CD4-positive, CD25-positive, alpha-beta regulatory T cell (primary cell): ENCODE measurements around the gene FAM20C. TPM values are rescaled to one million over a fixed set of nuclear protein-coding genes. Genes with fewer than 3 reads are reported as not detected.
"Not testable (repeated sequence)": the region's sequence is repeated elsewhere in the genome, so short reads cannot be mapped to it uniquely, and the experiment has no call there.

ENCODE experiments used
- ATAC-seq, 2 donors: fragments of 150-1000 bp; cut with Tn5 transposase; one replicate each; pipeline ENCODE4 v1.10.0; 2021; ENCODE audit warnings: low read depth in 2 of 2, moderate number of reproducible peaks in 2 of 2, moderate library complexity in 1 of 2
- DNase-seq, 3 donors: peaks; one replicate each; pipeline versions ENCODE4 v3.0.0 to v3.0.0-alpha.2; 2012 to 2022; ENCODE audit warnings: mixed read lengths in 1 of 3
- H3K27ac ChIP-seq: one replicate; pipeline ENCODE4 v1.7.0; 2013; ENCODE audit warnings: mild to moderate bottlenecking, low read length; ENCODE audit not compliant: insufficient read depth, poor library complexity, severe bottlenecking
- H3K27me3 ChIP-seq: one replicate; pipeline ENCODE4 v1.7.0; 2013; ENCODE audit warnings: low read length; ENCODE audit not compliant: control insufficient read depth, insufficient read depth
- H3K36me3 ChIP-seq: one replicate; pipeline ENCODE4 v1.7.0; 2013; ENCODE audit warnings: mild to moderate bottlenecking, low read length, moderate library complexity; ENCODE audit not compliant: control insufficient read depth, insufficient read depth
- H3K4me1 ChIP-seq: 2 replicates; pipeline ENCODE4 v1.7.0; 2013; ENCODE audit warnings: mild to moderate bottlenecking, low read length; ENCODE audit not compliant: insufficient read depth, control insufficient read depth, poor library complexity, severe bottlenecking
- H3K4me3 ChIP-seq: one replicate; pipeline ENCODE4 v1.7.0; 2013; ENCODE audit warnings: low read depth, mild to moderate bottlenecking, low read length, moderate library complexity
- H3K9me3 ChIP-seq, 2 experiments: 1 replicate in 1 of 2; 2 replicates in 1 of 2; pipeline ENCODE4 v1.7.0; 2013; ENCODE audit warnings: low read length in 2 of 2, mild to moderate bottlenecking in 1 of 2, moderate library complexity in 1 of 2; ENCODE audit not compliant: control insufficient read depth in 2 of 2
- H3K27ac Mint-ChIP-seq, 3 donors: one replicate each; pipeline ENCODE4 v1.8.0; 2020 to 2022; ENCODE audit warnings: mild to moderate bottlenecking in 3 of 3, mixed read lengths in 3 of 3, moderate library complexity in 2 of 3
- H3K27me3 Mint-ChIP-seq: one replicate; pipeline ENCODE4 v1.8.0; 2022; ENCODE audit warnings: mild to moderate bottlenecking, mixed read lengths
- H3K36me3 Mint-ChIP-seq: one replicate; pipeline ENCODE4 v1.8.0; 2020; ENCODE audit warnings: mixed read lengths
- H3K4me1 Mint-ChIP-seq, 4 donors: one replicate each; pipeline ENCODE4 v1.8.0; 2020 to 2022; ENCODE audit warnings: mixed read lengths in 4 of 4, mild to moderate bottlenecking in 1 of 4
- H3K4me3 Mint-ChIP-seq, 4 donors: one replicate each; pipeline ENCODE4 v1.8.0; 2020 to 2022; ENCODE audit warnings: mild to moderate bottlenecking in 4 of 4, mixed read lengths in 4 of 4, moderate library complexity in 3 of 4
- H3K9me3 Mint-ChIP-seq, 7 donors: one replicate each; pipeline ENCODE4 v1.8.0; 2020 to 2022; ENCODE audit warnings: mixed read lengths in 7 of 7, mild to moderate bottlenecking in 3 of 7, moderate library complexity in 2 of 7
- polyA plus RNA-seq, 4 donors: library from polyadenylated mRNA; unstranded; fragments of 300-500 nt; fragmentation: Illumina TruSeq; gene quantifications; one replicate each; pipeline ENCODE4 v1.2.3, GENCODE V29; 2021
- total RNA-seq: library from RNA; stranded (reverse); gene quantifications from one replicate; pipeline ENCODE4 v1.2.3, GENCODE V29; 2022

The FAM20C gene
- total and polyA plus RNA-seq, 5 donors from 2014 or later: not detected

- H3K27ac Mint-ChIP-seq: no peak overlapping the region
- H3K4me1 ChIP-seq: no peaks in the 10 kb centered on the region
- no peak overlapping the region for H3K27ac ChIP-seq
- H3K27me3 ChIP-seq: no peaks in the 10 kb centered on the region
- H3K9me3 Mint-ChIP-seq: no peaks in the 10 kb centered on the region
- no peak for ATAC-seq
- H3K4me1 Mint-ChIP-seq: no peaks in the 10 kb centered on the region
- H3K27me3 Mint-ChIP-seq: peaks cover 16% of the 10 kb centered on the region
- DNase-seq: no peak
- no peaks in the 10 kb centered on the region for H3K36me3 Mint-ChIP-seq
- no peak overlapping the region for H3K4me3 ChIP-seq
- H3K4me3 Mint-ChIP-seq: no peak overlapping the region
- H3K9me3 ChIP-seq: no peaks in the 10 kb centered on the region
- no peaks in the 10 kb centered on the region for H3K36me3 ChIP-seq
These were observed 7.3 kb downstream of the FAM20C start for GRCh38 chr7:199483-200249.

DNA sequence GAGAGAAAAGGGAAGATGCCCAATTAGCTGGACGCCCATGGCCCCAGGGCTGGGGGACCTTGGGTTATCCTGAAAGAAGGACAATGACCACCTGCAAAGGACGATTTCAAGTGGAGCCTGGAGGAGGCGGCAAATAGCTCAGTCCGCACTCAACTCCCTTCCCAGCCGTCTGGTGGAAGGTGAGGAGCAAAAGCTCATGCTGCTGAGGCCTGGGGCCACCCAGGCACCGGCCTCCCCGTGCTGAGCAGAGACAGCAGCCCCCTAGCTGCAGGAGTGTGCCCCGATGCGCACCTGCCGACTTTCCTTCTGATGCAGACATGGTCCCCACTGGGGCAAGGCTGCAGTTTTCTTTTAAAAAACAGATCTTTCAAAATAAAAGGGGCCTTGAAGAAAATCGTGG is 7.9 kb downstream of the FAM20C start:
- H3K36me3 Mint-ChIP-seq: no peaks in the 10 kb centered on the region
- ATAC-seq (no peak), DNase-seq (no peak)
- peaks cover 11% of the 10 kb centered on the region for H3K27me3 Mint-ChIP-seq
- no peaks in the 10 kb centered on the region for H3K4me1 Mint-ChIP-seq
- H3K4me1 ChIP-seq: no peaks in the 10 kb centered on the region
- no peak overlapping the region for H3K4me3 Mint-ChIP-seq
- H3K27me3 ChIP-seq: no peaks in the 10 kb centered on the region
- no peaks in the 10 kb centered on the region for H3K9me3 ChIP-seq
- no peak overlapping the region for H3K27ac Mint-ChIP-seq
- H3K27ac ChIP-seq: no peak overlapping the region
- H3K4me3 ChIP-seq: no peak overlapping the region
- H3K9me3 Mint-ChIP-seq: no peaks in the 10 kb centered on the region
- H3K36me3 ChIP-seq: no peaks in the 10 kb centered on the region

DNA sequence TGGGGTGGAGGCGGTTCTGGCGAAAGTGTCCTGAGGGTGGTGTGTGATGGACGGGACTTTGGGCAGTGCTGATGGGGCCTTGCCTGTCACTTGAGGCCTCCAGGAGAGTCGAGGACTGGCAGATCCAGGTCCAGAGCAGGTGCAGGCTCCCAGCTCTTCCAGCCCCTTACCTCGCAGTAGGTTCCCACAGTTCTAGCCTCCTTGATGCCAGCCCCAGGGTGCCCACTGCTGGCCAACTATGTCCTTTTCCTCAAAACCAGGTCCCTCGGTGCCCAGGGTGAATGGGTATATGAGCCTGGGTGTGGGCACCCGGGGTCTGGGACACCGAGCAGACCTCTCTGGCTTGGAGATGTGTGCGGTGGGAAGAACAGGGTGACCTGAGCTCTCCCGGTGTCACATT is 8.3 kb downstream of the FAM20C start:
- Histone ChIP-seq H3K27ac (no peak overlapping the region), H3K27me3 (no peaks in the 10 kb centered on the region), H3K4me1 (no peaks in the 10 kb centered on the region), H3K9me3 (no peaks in the 10 kb centered on the region), H3K4me3 (no peak overlapping the region), H3K36me3 (no peaks in the 10 kb centered on the region)
- Mint-ChIP-seq H3K27ac (no peak overlapping the region), H3K4me1 (no peaks in the 10 kb centered on the region), H3K27me3 (peaks cover 9% of the 10 kb centered on the region), H3K9me3 (no peaks in the 10 kb centered on the region), H3K36me3 (no peaks in the 10 kb centered on the region), H3K4me3 (no peak overlapping the region)
- DNase-seq (no peak), ATAC-seq (no peak)

DNA sequence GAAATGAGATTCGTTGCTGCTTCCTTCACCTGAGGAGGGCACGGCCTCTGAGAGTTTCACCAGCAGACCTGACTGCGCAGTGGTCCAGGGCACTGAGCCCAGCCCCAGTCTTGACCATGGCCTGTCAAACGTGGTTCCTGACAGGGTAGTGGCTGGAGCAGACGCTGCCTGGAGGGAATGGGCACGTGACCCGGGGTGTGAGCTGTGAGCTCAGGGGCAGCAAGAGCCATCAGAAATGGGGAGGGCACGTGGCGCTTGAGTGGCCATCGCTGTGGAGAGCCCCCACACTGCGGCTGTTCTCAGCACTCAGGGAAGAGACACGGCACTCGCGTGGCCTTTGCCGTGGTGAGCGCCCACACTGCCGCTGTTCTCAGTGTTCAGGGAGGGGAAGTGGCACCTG is 12.0 kb downstream of the FAM20C start:
- no peak overlapping the region for H3K27ac Mint-ChIP-seq
- H3K27me3 ChIP-seq: no peaks in the 10 kb centered on the region
- no peaks in the 10 kb centered on the region for H3K4me1 ChIP-seq
- H3K27ac ChIP-seq: no peak overlapping the region
- H3K9me3 ChIP-seq: no peaks in the 10 kb centered on the region
- ATAC-seq: no peak
- no peak for DNase-seq
- H3K36me3 ChIP-seq: no peaks in the 10 kb centered on the region
- peaks cover 5% of the 10 kb centered on the region for H3K27me3 Mint-ChIP-seq
- no peaks in the 10 kb centered on the region for H3K36me3 Mint-ChIP-seq
- no peak overlapping the region for H3K4me3 ChIP-seq
- no peaks in the 10 kb centered on the region for H3K4me1 Mint-ChIP-seq
- H3K9me3 Mint-ChIP-seq: no peaks in the 10 kb centered on the region
- H3K4me3 Mint-ChIP-seq: no peak overlapping the region

DNA sequence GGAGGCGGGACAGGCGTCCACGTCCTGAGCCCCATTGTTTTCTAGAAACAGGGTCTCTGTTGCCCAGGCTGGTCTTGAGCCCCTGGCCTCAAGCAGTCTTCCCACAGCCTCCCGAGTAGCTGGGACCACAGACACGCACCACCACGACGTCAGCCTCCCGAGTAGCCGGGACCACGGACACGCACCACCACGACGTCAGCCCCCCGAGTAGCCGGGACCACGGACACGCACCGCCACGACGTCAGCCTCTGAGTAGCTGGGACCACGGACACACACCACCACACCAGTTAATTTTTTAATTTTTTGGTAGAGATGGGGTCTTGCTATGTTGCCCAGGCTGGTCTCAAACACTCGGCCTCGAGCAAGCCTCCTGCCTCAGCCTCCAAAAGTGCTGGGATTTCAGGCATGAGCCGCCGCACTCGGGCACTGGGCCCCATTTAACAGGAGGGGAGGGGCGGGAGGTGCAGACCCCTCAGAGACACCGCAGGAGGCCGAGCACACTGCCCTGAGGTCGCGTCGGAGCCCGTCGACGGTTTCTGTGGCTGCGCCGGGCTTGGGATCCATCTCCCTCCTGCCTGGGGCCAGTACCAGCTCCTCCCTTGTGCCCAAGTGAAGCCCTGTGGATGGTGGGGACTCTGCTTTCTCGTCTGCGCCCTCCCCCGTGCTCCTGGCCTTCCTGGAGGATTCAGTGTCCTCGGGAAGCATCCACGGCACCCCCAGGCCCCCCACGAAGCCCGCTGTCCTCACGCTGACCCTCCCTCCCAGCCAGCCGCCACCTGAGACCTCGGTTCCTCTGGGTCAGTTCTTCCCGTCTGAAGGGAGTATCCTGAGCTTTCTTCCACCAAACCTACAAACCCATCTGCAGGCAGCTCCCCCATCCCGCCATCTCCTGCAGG is 13.0 kb downstream of the FAM20C start:
- Mint-ChIP-seq H3K4me3 (no peak overlapping the region), H3K27ac (no peak overlapping the region), H3K9me3 (no peaks in the 10 kb centered on the region), H3K36me3 (no peaks in the 10 kb centered on the region), H3K27me3 (peaks cover 5% of the 10 kb centered on the region), H3K4me1 (no peaks in the 10 kb centered on the region)
- Histone ChIP-seq H3K36me3 (no peaks in the 10 kb centered on the region), H3K27ac (no peak overlapping the region), H3K27me3 (no peaks in the 10 kb centered on the region), H3K4me3 (no peak overlapping the region), H3K4me1 (no peaks in the 10 kb centered on the region), H3K9me3 (no peaks in the 10 kb centered on the region)
- ATAC-seq: no peak
- DNase-seq: peak in 2 of 3 donors; percentile 13 to 15

GRCh38 chr7:206351-206750 is 14.0 kb downstream of the FAM20C start:
- not testable (repeated sequence) for H3K4me1 Mint-ChIP-seq, H3K4me3 ChIP-seq, H3K4me3 Mint-ChIP-seq, H3K27ac ChIP-seq, H3K27me3 Mint-ChIP-seq, H3K27ac Mint-ChIP-seq, H3K9me3 Mint-ChIP-seq, H3K36me3 ChIP-seq, DNase-seq, ATAC-seq, H3K27me3 ChIP-seq, H3K4me1 ChIP-seq, H3K9me3 ChIP-seq, H3K36me3 Mint-ChIP-seq

DNA sequence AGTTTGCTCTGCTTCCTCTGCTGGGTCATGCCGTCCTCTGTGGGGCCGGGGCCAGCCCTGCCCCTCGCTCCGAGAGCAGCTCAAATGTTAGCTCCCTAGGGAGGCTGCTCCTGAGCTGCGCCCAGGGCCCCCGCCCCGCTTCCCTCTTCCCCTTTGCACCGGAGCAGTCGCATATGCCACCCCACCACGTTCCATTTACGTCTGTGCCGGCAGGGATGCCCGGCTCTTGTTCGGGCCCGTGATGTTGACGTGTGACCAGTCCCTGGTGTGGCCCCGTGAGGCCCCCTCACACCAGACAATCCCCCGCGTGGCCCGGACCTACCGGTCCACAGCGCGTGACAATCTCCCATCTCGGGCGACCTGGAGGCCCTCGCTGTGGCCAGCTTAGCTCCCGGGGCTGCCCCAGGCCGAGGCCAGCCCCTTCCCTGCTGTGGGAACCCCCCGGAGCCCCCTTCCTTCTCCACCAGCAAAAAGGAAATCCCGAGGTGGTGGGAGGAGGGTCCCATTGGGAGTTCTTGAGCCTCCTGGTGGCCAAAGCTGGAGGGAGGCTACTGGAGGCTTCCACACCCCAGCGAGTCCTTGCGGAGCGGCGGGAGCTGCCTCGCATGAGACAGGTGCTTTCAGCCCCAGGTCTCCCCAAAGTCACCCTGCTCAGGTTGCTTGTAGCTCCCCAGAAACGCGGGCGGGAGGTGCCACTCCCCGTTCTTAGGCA is 15.2 kb downstream of the FAM20C start:
- DNase-seq (no peak), ATAC-seq (no peak)
- H3K9me3 ChIP-seq: no peaks in the 10 kb centered on the region
- H3K27ac ChIP-seq: no peak overlapping the region
- no peak overlapping the region for H3K4me3 Mint-ChIP-seq
- no peaks in the 10 kb centered on the region for H3K4me1 Mint-ChIP-seq
- H3K27me3 Mint-ChIP-seq: no peaks in the 10 kb centered on the region
- H3K36me3 ChIP-seq: no peaks in the 10 kb centered on the region
- H3K36me3 Mint-ChIP-seq: no peaks in the 10 kb centered on the region
- H3K4me1 ChIP-seq: no peaks in the 10 kb centered on the region
- H3K9me3 Mint-ChIP-seq: no peaks in the 10 kb centered on the region
- no peak overlapping the region for H3K27ac Mint-ChIP-seq
- no peak overlapping the region for H3K4me3 ChIP-seq
- no peaks in the 10 kb centered on the region for H3K27me3 ChIP-seq
